Fibroblast of mammary gland (primary cell): ENCODE results near the gene ARHGAP21.

ENCODE experiments used
- DNase-seq: peaks from one replicate; pipeline ENCODE4 v3.0.0-alpha.2; 2010; ENCODE audit warnings: low read depth
- H3K4me3 ChIP-seq: 2 replicates; pipeline ENCODE4 v1.5.1; 2011; ENCODE audit warnings: low read depth, mild to moderate bottlenecking, low read length, moderate library complexity; ENCODE audit not compliant: control insufficient read depth
- CTCF ChIP-seq: conservative IDR thresholded peaks from 2 replicates; pipeline ENCODE4 v1.5.1; 2011; ENCODE audit warnings: low read depth, low read length, inconsistent platforms; ENCODE audit not compliant: control insufficient read depth, insufficient read depth

The ARHGAP21 gene

GRCh38 chr10:24652381-24652957 lies 71.2 kb downstream of the ARHGAP21 start:
- no peak for TF ChIP-seq CTCF
- no peak for DNase-seq
- H3K4me3 ChIP-seq = no peak overlapping the region

GRCh38 chr10:24651923-24652322 lies 71.8 kb downstream of the ARHGAP21 start:
- DNase-seq = no peak
- no peak for TF ChIP-seq CTCF
- no peak overlapping the region for H3K4me3 ChIP-seq

- TF ChIP-seq CTCF = no peak
- DNase-seq = no peak
- H3K4me3 ChIP-seq = no peak overlapping the region
Measured at GRCh38 chr10:24650669-24651391, 72.9 kb downstream of the ARHGAP21 start.

- no peak overlapping the region for H3K4me3 ChIP-seq
- no peak for TF ChIP-seq CTCF
- DNase-seq = peak; percentile 41
Measured at GRCh38 chr10:24645784-24646183, 77.9 kb downstream of the ARHGAP21 start.

- TF ChIP-seq CTCF = no peak
- no peak for DNase-seq
- no peak overlapping the region for H3K4me3 ChIP-seq
Measured at GRCh38 chr10:24645022-24645421, 78.7 kb downstream of the ARHGAP21 start.

- no peak overlapping the region for H3K4me3 ChIP-seq
- DNase-seq = peak; percentile 45
- TF ChIP-seq CTCF = no peak
Measured at GRCh38 chr10:24643679-24644209, 79.9 kb downstream of the ARHGAP21 start.
